IMR-90 (cell line): ENCODE results near the gene TMEM97. TPM values are rescaled to one million over a fixed set of nuclear protein-coding genes. Genes with fewer than 3 reads are reported as not detected.

Experiments
- ATAC-seq: fragments of 200-7000 bp; cut with Tn5 transposase; 2 replicates; pipeline ENCODE4 v1.9.1; 2020; ENCODE audit warnings: low read depth, mild to moderate bottlenecking, moderate library complexity
- BruUV-seq: library from RNA; stranded (reverse); fragments of 400-500 nt; replicated peaks from 2 replicates; lab custom pipeline; 2021; lab: Mats Ljungman, UMichigan
- CTCF ChIA-PET: fragments of 300-600 bp; formaldehyde crosslinking; extraction: SDS; loops from one replicate; lab custom pipeline; 2021; ENCODE audit warnings: antibody characterized with exemption; lab: Yijun Ruan, JAX
- POLR2A ChIA-PET: fragments of 300-600 bp; sonication (Branson Sonifier 250); formaldehyde crosslinking; loops from one replicate; lab custom pipeline; 2022; ENCODE audit warnings: antibody characterized with exemption; ENCODE audit not compliant: unreplicated experiment; lab: Charles Lee
- DNase-seq: peaks from one replicate; pipeline ENCODE4 v3.0.0; 2013
- H2AFZ ChIP-seq: replicated peaks from 2 replicates; pipeline ENCODE3; 2013; ENCODE audit warnings: low read length, mild to moderate bottlenecking; ENCODE audit not compliant: poor library complexity
- H2AK5ac ChIP-seq: 2 replicates; pipeline ENCODE4 v1.6.1; 2013; ENCODE audit warnings: low read depth, low read length, inconsistent platforms
- H2AK9ac ChIP-seq: replicated peaks from 2 replicates; pipeline ENCODE3; 2013; ENCODE audit warnings: mild to moderate bottlenecking, low read depth, low read length, moderate library complexity; ENCODE audit not compliant: poor library complexity
- H2BK120ac ChIP-seq: 2 replicates; pipeline ENCODE4 v1.6.1; 2013; ENCODE audit warnings: low read depth, low read length, inconsistent platforms
- H2BK15ac ChIP-seq: 3 replicates; pipeline ENCODE4 v1.6.1; 2013; ENCODE audit warnings: low read depth, low read length, inconsistent platforms
- H2BK20ac ChIP-seq: 2 replicates; pipeline ENCODE4 v1.6.1; 2013; ENCODE audit warnings: low read depth, mild to moderate bottlenecking, inconsistent platforms, low read length, moderate library complexity
- H2BK5ac ChIP-seq: 2 replicates; pipeline ENCODE4 v1.6.1; 2013; ENCODE audit warnings: mild to moderate bottlenecking, low read depth, low read length, inconsistent platforms; ENCODE audit not compliant: poor library complexity, severe bottlenecking
- H3K14ac ChIP-seq: replicated peaks from 2 replicates; pipeline ENCODE4 v1.6.1; 2013; ENCODE audit warnings: low read depth, low read length, inconsistent platforms
- H3K18ac ChIP-seq: 2 replicates; pipeline ENCODE4 v1.6.1; 2013; ENCODE audit warnings: low read depth, low read length, control low read depth
- H3K23ac ChIP-seq: 2 replicates; pipeline ENCODE4 v1.6.1; 2013; ENCODE audit warnings: low read depth, low read length, inconsistent platforms
- H3K27ac ChIP-seq: 2 replicates; pipeline ENCODE4 v1.5.1; 2013; ENCODE audit warnings: mild to moderate bottlenecking, control low read depth, low read length; ENCODE audit not compliant: insufficient read depth
- H3K27me3 ChIP-seq: 2 replicates; pipeline ENCODE4 v1.6.1; 2013; ENCODE audit warnings: low read length; ENCODE audit not compliant: control insufficient read depth, insufficient read depth
- H3K36me3 ChIP-seq: 2 replicates; pipeline ENCODE4 v1.6.1; 2013; ENCODE audit warnings: low read length, mixed read lengths; ENCODE audit not compliant: control insufficient read depth, insufficient read depth
- H3K4ac ChIP-seq: 2 replicates; pipeline ENCODE4 v1.6.1; 2013; ENCODE audit warnings: low read depth, low read length, inconsistent platforms
- H3K4me1 ChIP-seq: 2 replicates; pipeline ENCODE4 v1.6.1; 2013; ENCODE audit warnings: low read length, mixed read lengths; ENCODE audit not compliant: control insufficient read depth, insufficient read depth
- H3K4me2 ChIP-seq: 2 replicates; pipeline ENCODE4 v1.6.1; 2013; ENCODE audit warnings: low read depth, mild to moderate bottlenecking, control low read depth, low read length, moderate library complexity
- H3K4me3 ChIP-seq: 2 replicates; pipeline ENCODE4 v1.5.1; 2013; ENCODE audit warnings: low read depth, mild to moderate bottlenecking, control low read depth, low read length, moderate library complexity; ENCODE audit not compliant: insufficient read depth
- H3K56ac ChIP-seq: 2 replicates; pipeline ENCODE4 v1.6.1; 2013; ENCODE audit warnings: low read length, inconsistent platforms; ENCODE audit not compliant: insufficient read depth; ENCODE audit errors: extremely low read depth
- H3K79me1 ChIP-seq, 2 experiments: 2 replicates each; pipeline ENCODE4 v1.6.1; 2013; ENCODE audit warnings: low read length in 2 of 2, inconsistent platforms in 1 of 2, low read depth in 1 of 2
- H3K9ac ChIP-seq: 2 replicates; pipeline ENCODE4 v1.6.1; 2013; ENCODE audit warnings: low read depth, low read length, control low read depth
- H3K9me1 ChIP-seq: 2 replicates; pipeline ENCODE4 v1.6.1; 2013; ENCODE audit warnings: low read length, inconsistent platforms; ENCODE audit not compliant: insufficient read depth
- H3K9me3 ChIP-seq: 2 replicates; pipeline ENCODE4 v1.6.1; 2013; ENCODE audit warnings: low read length; ENCODE audit not compliant: control insufficient read depth, insufficient read depth
- H4K20me1 ChIP-seq: 2 replicates; pipeline ENCODE4 v1.6.1; 2013; ENCODE audit warnings: low read length, inconsistent platforms; ENCODE audit not compliant: insufficient read depth
- H4K5ac ChIP-seq: 2 replicates; pipeline ENCODE4 v1.6.1; 2013; ENCODE audit warnings: mild to moderate bottlenecking, low read depth, low read length, control low read depth
- H4K8ac ChIP-seq, 2 experiments: 2 replicates each; pipeline ENCODE4 v1.6.1; 2013; ENCODE audit warnings: low read depth in 2 of 2, low read length in 2 of 2, control low read depth in 1 of 2, inconsistent platforms in 1 of 2
- H4K91ac ChIP-seq: 2 replicates; pipeline ENCODE4 v1.6.1; 2013; ENCODE audit warnings: low read depth, low read length, inconsistent platforms; ENCODE audit not compliant: insufficient read depth
- BHLHE40 ChIP-seq: fragments of 150-350 bp; IDR thresholded peaks from 2 replicates; pipeline ENCODE4 v1.6.1; 2016; ENCODE audit warnings: mild to moderate bottlenecking, low read depth, low read length
- CEBPB ChIP-seq: IDR thresholded peaks from 2 replicates; pipeline ENCODE4 v1.6.1; 2012; ENCODE audit warnings: low read depth, low read length, improper control_type of control experiment
- CHD1 ChIP-seq: IDR thresholded peaks from 2 replicates; pipeline ENCODE4 v1.6.1; 2012; ENCODE audit warnings: low read depth, low read length, improper control_type of control experiment
- FOS ChIP-seq: fragments of 150-350 bp; IDR thresholded peaks from 2 replicates; pipeline ENCODE4 v1.6.1; 2016; ENCODE audit warnings: low read depth, low read length
- MAFK ChIP-seq: IDR thresholded peaks from 2 replicates; pipeline ENCODE4 v1.6.1; 2012; ENCODE audit warnings: low read depth, low read length, improper control_type of control experiment
- MXI1 ChIP-seq: IDR thresholded peaks from 2 replicates; pipeline ENCODE4 v1.6.1; 2012; ENCODE audit warnings: low read depth, mild to moderate bottlenecking, low read length, moderate library complexity, borderline replicate concordance
- RAD21 ChIP-seq: IDR thresholded peaks from 2 replicates; pipeline ENCODE4 v1.6.1; 2012; ENCODE audit warnings: low read length, improper control_type of control experiment
- SMC3 ChIP-seq: fragments of 150-350 bp; IDR thresholded peaks from 2 replicates; pipeline ENCODE4 v1.6.1; 2016; ENCODE audit warnings: low read depth, mild to moderate bottlenecking, antibody characterized with exemption, low read length, moderate library complexity
- WGBS, 2 experiments: methylation state at CpG; one replicate each; pipeline versions ENCODE4 v1.1.5 to v1.1.7; 2013; ENCODE audit warnings: missing lambda C conversion rate in 2 of 2; ENCODE audit not compliant: insufficient read length in 1 of 2; ENCODE audit errors: extremely low coverage in 2 of 2; 5-methylcytosine and 5-hydroxymethylcytosine counted together
- dilution Hi-C: fragments of 300-500 bp; cut with HindIII; formaldehyde crosslinking; loops from one replicate; pipeline ENCODE4 v1.14.3; 2018; ENCODE audit warnings: low sequenced_read_pairs; ENCODE audit not compliant: unreplicated experiment
- in situ Hi-C: fragments of 300-500 bp; cut with MboI; formaldehyde crosslinking; loops from 3 replicates; pipeline ENCODE4 v1.14.3; 2019; ENCODE audit warnings: low sequenced_read_pairs, inconsistent platforms, mixed read lengths
- intact Hi-C: fragments of 100-400 bp; cut with micrococcal nuclease; formaldehyde crosslinking; loops from 2 replicates; pipeline ENCODE4 v1.10.0; 2022
- polyA plus RNA-seq, 3 experiments: library from polyadenylated mRNA; depleted of rRNA; stranded (reverse); fragments of >200 nt; gene quantifications; 2 replicates each; pipeline ENCODE4 v1.2.3, GENCODE V29; 2012; ENCODE audit warnings: low replicate concordance in 1 of 3
- total RNA-seq: library from RNA; depleted of rRNA; stranded (reverse); fragments of >200 nt; gene quantifications from 2 replicates; pipeline ENCODE4 v1.2.3, GENCODE V29; 2012
- TF ChIP-seq, protein P1 (sequence below): conservative IDR thresholded peaks from 2 replicates; pipeline ENCODE4 v1.5.1; 2012; ENCODE audit warnings: mild to moderate bottlenecking, low read depth, low read length, improper control_type of control experiment
- TF ChIP-seq, protein P2 (sequence below): fragments of 150-350 bp; IDR thresholded peaks from 2 replicates; pipeline ENCODE4 v1.6.1; 2016; ENCODE audit warnings: low read depth, mild to moderate bottlenecking, low read length, moderate library complexity, borderline replicate concordance
- TF ChIP-seq, protein P3 (sequence below): fragments of 150-350 bp; IDR thresholded peaks from 2 replicates; pipeline ENCODE4 v1.6.1; 2017; ENCODE audit warnings: mild to moderate bottlenecking, antibody characterized with exemption, low read length, low read depth

TMEM97 gene
- total and polyA plus RNA-seq, 2 of the 4 experiments (the other 2 are of a cell fraction), result 12.3 to 21.3 TPM

DNA sequence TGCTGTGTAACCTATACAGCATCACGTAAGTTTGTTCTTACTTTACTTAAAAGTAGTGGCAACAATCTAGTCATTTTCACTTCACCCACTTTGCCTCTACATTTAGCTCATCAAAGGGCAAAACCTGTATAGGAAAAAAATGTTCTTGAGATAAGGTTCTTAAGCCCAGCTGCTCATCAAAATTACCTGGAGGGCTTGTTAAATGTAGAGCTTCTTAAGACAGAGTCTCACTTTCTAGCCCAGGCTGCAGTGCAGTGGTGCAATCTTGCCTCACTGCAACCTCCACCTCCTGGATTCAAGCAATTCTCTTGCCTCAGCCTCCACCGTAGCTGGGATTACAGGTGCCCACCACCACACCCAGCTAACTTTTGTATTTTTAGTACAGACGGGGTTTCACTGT is 38.2 kb upstream of the TMEM97 start:
- ATAC-seq, result no peak
- Histone ChIP-seq H2AK5ac (0 out of 2 replicates have a peak overlapping the region, but pooled peaks have one; percentile 13), H4K91ac (no peak overlapping the region), H3K4me2 (no peak overlapping the region), H3K56ac (no peak overlapping the region; the same call in 1 of the 2 replicates), H2BK15ac (peak overlapping the region; percentile 58; the same call in 1 of the 3 replicates), H3K4me3 (no peak overlapping the region), H3K9me1 (no peaks in the 10 kb centered on the region), H2BK5ac (no peak overlapping the region), H2AFZ (no peak overlapping the region), H2BK20ac (peak overlapping the region; percentile 53; the same call in 1 of the 2 replicates), H3K14ac (no peak overlapping the region), H4K5ac (no peak overlapping the region), H3K79me1 (no peaks in the 10 kb centered on the region), H2AK9ac (no peak overlapping the region), H3K9me3 (no peaks in the 10 kb centered on the region), H3K27ac (no peak overlapping the region), H3K4me1 (peaks cover 9% of the 10 kb centered on the region), H4K8ac (peak overlapping the region in 1 of 2 experiments; percentile 39; a peak in 1 of 4 replicates), H3K23ac (no peak overlapping the region), H3K27me3 (peaks cover 3% of the 10 kb centered on the region; the same call in 1 of the 2 replicates), H3K9ac (no peak overlapping the region), H3K4ac (no peak overlapping the region; the same call in 1 of the 2 replicates), H4K20me1 (no peaks in the 10 kb centered on the region), H3K36me3 (no peaks in the 10 kb centered on the region), H2BK120ac (peak overlapping the region; percentile 64; the same call in 1 of the 2 replicates), H3K18ac (peak overlapping the region; percentile 35; the same call in 1 of the 2 replicates)
- TF ChIP-seq SMC3 (no peak), CEBPB (no peak), MXI1 (no peak), RAD21 (no peak), MAFK (no peak), BHLHE40 (no peak), CHD1 (no peak), FOS (no peak)
- TF ChIP-seq, protein P1, sequence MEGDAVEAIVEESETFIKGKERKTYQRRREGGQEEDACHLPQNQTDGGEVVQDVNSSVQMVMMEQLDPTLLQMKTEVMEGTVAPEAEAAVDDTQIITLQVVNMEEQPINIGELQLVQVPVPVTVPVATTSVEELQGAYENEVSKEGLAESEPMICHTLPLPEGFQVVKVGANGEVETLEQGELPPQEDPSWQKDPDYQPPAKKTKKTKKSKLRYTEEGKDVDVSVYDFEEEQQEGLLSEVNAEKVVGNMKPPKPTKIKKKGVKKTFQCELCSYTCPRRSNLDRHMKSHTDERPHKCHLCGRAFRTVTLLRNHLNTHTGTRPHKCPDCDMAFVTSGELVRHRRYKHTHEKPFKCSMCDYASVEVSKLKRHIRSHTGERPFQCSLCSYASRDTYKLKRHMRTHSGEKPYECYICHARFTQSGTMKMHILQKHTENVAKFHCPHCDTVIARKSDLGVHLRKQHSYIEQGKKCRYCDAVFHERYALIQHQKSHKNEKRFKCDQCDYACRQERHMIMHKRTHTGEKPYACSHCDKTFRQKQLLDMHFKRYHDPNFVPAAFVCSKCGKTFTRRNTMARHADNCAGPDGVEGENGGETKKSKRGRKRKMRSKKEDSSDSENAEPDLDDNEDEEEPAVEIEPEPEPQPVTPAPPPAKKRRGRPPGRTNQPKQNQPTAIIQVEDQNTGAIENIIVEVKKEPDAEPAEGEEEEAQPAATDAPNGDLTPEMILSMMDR, result no peak
- TF ChIP-seq, protein P2, sequence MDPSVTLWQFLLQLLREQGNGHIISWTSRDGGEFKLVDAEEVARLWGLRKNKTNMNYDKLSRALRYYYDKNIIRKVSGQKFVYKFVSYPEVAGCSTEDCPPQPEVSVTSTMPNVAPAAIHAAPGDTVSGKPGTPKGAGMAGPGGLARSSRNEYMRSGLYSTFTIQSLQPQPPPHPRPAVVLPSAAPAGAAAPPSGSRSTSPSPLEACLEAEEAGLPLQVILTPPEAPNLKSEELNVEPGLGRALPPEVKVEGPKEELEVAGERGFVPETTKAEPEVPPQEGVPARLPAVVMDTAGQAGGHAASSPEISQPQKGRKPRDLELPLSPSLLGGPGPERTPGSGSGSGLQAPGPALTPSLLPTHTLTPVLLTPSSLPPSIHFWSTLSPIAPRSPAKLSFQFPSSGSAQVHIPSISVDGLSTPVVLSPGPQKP, result no peak
- TF ChIP-seq, protein P3, sequence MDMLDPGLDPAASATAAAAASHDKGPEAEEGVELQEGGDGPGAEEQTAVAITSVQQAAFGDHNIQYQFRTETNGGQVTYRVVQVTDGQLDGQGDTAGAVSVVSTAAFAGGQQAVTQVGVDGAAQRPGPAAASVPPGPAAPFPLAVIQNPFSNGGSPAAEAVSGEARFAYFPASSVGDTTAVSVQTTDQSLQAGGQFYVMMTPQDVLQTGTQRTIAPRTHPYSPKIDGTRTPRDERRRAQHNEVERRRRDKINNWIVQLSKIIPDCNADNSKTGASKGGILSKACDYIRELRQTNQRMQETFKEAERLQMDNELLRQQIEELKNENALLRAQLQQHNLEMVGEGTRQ, result no peak
- BruUV-seq, result no TSS peak
- intact Hi-C loops (no loop called here), in situ Hi-C loops (no loop called here), dilution Hi-C loops (no loop called here)
- ChIA-PET POLR2A (no interaction called here), CTCF (interaction anchor here (1.4 kb wide), 1 partner anchor 13 kb away, joined by 3 read pairs; no protein-coding TSS in a partner anchor)
- WGBS, 2 experiments, result no CpG with 5 or more reads among the region's 3 CpGs
- DNase-seq, result no peak
